Osteocyte (in vitro differentiated cells): Measurements from ENCODE around the gene MEIS2. TPM values are rescaled to one million over a fixed set of nuclear protein-coding genes. Genes with fewer than 3 reads are reported as not detected.

Source experiments
- DNase-seq: peaks from one replicate; pipeline ENCODE4 v3.0.0; 2021; ENCODE audit warnings: mixed read lengths; ENCODE audit not compliant: unreplicated experiment; ENCODE audit errors: extremely low spot score
- H3K27ac Mint-ChIP-seq: one replicate; pipeline ENCODE4 v1.8.0; 2021; ENCODE audit warnings: mild to moderate bottlenecking, mixed read lengths; ENCODE audit not compliant: unreplicated experiment
- H3K27me3 Mint-ChIP-seq: one replicate; pipeline ENCODE4 v1.8.0; 2021; ENCODE audit warnings: mixed read lengths; ENCODE audit not compliant: unreplicated experiment
- H3K36me3 Mint-ChIP-seq: one replicate; pipeline ENCODE4 v1.8.0; 2021; ENCODE audit warnings: mixed read lengths; ENCODE audit not compliant: unreplicated experiment
- H3K4me1 Mint-ChIP-seq: one replicate; pipeline ENCODE4 v1.8.0; 2021; ENCODE audit warnings: mixed read lengths; ENCODE audit not compliant: unreplicated experiment
- H3K4me3 Mint-ChIP-seq: one replicate; pipeline ENCODE4 v1.8.0; 2021; ENCODE audit warnings: mild to moderate bottlenecking, moderate library complexity, mixed read lengths; ENCODE audit not compliant: unreplicated experiment
- H3K9me3 Mint-ChIP-seq: one replicate; pipeline ENCODE4 v1.8.0; 2021; ENCODE audit warnings: mixed read lengths; ENCODE audit not compliant: unreplicated experiment
- total RNA-seq: library from RNA; stranded (reverse); gene quantifications from 2 replicates; pipeline ENCODE4 v1.2.1, GENCODE V29; 2021
- TF ChIP-seq, protein P1 (sequence below): fragments of 200-600 bp; sonication (generic); IDR thresholded peaks from 2 replicates; pipeline ENCODE4 v1.5.0; 2021; ENCODE audit warnings: antibody characterized with exemption, mild to moderate bottlenecking, moderate library complexity

Gene MEIS2
- total RNA-seq, 1 donor from 2014 or later: 79.9 TPM

DNA sequence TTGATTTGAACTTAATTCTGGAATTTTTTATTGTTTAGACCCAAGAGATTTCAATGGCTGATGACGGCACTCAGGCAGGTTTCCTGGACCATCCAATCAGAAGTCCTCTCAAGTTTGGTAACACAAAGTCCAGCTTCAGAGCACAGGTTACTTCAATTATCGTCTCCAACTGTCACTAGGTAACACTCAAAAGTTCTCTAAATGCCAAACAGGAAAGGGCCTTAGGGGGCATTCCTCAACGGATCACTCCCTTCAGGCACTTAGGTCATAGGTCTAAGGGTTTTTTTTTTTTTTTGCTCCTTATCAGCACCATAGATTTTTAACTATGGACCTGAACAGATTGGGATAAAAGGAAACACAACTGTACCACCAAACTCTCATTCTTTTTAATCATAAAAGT, 85.8 kb downstream of the MEIS2 start:
- peaks cover 44% of the 10 kb centered on the region for H3K4me1 Mint-ChIP-seq
- peaks cover 32% of the 10 kb centered on the region for H3K36me3 Mint-ChIP-seq
- H3K4me3 Mint-ChIP-seq: peak overlapping the region; percentile 16
- H3K27ac Mint-ChIP-seq: peak overlapping the region; percentile 86
- TF ChIP-seq, protein P1, sequence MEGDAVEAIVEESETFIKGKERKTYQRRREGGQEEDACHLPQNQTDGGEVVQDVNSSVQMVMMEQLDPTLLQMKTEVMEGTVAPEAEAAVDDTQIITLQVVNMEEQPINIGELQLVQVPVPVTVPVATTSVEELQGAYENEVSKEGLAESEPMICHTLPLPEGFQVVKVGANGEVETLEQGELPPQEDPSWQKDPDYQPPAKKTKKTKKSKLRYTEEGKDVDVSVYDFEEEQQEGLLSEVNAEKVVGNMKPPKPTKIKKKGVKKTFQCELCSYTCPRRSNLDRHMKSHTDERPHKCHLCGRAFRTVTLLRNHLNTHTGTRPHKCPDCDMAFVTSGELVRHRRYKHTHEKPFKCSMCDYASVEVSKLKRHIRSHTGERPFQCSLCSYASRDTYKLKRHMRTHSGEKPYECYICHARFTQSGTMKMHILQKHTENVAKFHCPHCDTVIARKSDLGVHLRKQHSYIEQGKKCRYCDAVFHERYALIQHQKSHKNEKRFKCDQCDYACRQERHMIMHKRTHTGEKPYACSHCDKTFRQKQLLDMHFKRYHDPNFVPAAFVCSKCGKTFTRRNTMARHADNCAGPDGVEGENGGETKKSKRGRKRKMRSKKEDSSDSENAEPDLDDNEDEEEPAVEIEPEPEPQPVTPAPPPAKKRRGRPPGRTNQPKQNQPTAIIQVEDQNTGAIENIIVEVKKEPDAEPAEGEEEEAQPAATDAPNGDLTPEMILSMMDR: no peak
- H3K9me3 Mint-ChIP-seq: no peaks in the 10 kb centered on the region
- H3K27me3 Mint-ChIP-seq: no peaks in the 10 kb centered on the region
- DNase-seq: no peak

DNA sequence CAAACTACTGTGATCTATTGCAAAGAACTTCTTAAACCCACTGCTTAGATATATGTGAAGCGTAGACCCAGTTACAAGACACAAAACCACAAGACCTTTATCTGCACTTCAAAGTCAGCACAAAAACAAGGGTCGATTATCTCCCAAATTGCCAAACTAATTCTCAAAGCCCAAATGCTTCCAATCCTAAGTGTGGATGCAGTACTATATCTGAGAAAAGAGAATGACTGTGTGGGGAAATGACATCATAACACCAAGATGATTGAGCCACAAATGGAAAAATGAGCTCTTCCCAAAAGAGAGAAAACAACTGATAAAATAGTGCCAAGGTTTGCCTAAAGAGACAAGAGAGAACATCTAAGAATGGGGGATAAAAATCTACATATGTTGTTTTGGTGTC, 86.2 kb downstream of the MEIS2 start:
- DNase-seq: no peak
- H3K4me1 Mint-ChIP-seq: peaks cover 42% of the 10 kb centered on the region
- H3K9me3 Mint-ChIP-seq: no peaks in the 10 kb centered on the region
- H3K36me3 Mint-ChIP-seq: peaks cover 33% of the 10 kb centered on the region
- no peaks in the 10 kb centered on the region for H3K27me3 Mint-ChIP-seq
- peak overlapping the region; percentile 86 for H3K27ac Mint-ChIP-seq
- TF ChIP-seq, protein P1: no peak
- no peak overlapping the region for H3K4me3 Mint-ChIP-seq

DNA sequence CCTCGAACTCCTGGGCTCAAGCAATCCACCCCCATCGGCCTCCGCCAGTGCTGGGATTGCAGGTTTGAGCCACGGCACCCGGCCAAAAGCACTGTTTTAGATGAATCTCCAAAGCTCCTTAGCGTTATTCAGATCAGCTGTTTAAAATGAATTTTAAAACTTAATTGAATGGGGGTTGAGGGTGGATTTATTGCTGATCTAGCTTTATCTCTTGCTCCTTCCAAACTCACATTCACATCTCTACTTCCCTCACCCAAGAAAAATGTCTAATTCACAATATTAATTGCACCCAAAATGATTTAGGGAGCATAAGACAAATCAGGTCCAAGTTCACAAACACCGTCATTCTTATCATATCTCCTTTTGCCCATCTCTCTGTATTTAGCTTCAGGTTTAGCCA, 89.8 kb downstream of the MEIS2 start:
- Mint-ChIP-seq H3K9me3 (no peaks in the 10 kb centered on the region), H3K27me3 (no peaks in the 10 kb centered on the region), H3K4me1 (peaks cover 26% of the 10 kb centered on the region), H3K4me3 (no peak overlapping the region), H3K36me3 (peaks cover 23% of the 10 kb centered on the region), H3K27ac (no peak overlapping the region)
- TF ChIP-seq, protein P1: no peak
- no peak for DNase-seq

DNA sequence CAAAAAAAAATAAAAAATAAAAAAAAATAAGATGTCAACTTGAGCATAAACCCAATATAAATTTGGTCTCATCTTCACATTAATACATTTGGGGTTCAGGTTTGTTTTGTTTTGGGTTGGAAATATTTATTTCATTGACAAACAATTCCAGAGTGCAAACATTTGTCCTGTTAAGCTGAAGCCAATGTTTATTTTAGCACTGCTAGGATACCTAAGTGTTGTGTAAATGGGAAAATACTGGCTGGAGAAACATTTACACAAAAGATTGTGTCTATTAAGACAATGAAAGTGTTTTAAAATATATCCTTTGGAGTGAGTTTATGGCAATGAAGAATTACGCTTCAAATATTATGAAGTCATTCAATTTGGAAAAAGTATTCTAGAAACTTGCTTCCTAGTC, 91.1 kb downstream of the MEIS2 start:
- Mint-ChIP-seq H3K27ac (no peak overlapping the region), H3K36me3 (peaks cover 36% of the 10 kb centered on the region), H3K9me3 (no peaks in the 10 kb centered on the region), H3K27me3 (no peaks in the 10 kb centered on the region), H3K4me1 (peaks cover 13% of the 10 kb centered on the region), H3K4me3 (no peak overlapping the region)
- TF ChIP-seq, protein P1: no peak
- DNase-seq: no peak

DNA sequence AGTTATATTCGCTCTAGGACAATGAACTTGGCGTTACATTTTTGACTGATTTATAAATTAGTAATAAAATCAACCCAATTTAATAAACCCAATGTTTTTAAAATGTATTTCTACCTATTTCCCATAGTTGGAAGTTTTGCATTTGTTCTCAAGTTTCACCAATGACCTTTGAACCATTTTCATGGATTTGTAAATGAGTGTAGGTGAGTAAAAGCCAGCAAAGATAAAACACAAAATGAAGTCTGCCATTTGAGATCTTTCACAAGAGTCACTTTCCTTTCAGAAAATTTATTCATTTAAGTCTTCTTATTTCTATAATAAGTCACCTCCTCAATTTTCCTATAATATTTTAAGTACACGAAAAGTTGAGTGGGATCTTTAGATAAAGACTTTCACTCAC, 92.1 kb downstream of the MEIS2 start:
- no peak overlapping the region for H3K27ac Mint-ChIP-seq

More for the DNA sequence above, 92.1 kb downstream of the MEIS2 start:
- Mint-ChIP-seq H3K4me1 (peaks cover 10% of the 10 kb centered on the region), H3K9me3 (no peaks in the 10 kb centered on the region), H3K4me3 (no peak overlapping the region), H3K36me3 (peaks cover 42% of the 10 kb centered on the region), H3K27me3 (no peaks in the 10 kb centered on the region)
- TF ChIP-seq, protein P1: no peak
- DNase-seq: no peak
